HepG2 (cell line): ENCODE results near the gene TSHZ2. TPM values are rescaled to one million over a fixed set of nuclear protein-coding genes. Genes with fewer than 3 reads are reported as not detected.

Source experiments
- BHLHE40 ChIP-seq: IDR thresholded peaks from 2 replicates; pipeline ENCODE4 v1.6.1; 2011; ENCODE audit warnings: low read length, improper control_type of control experiment
- EHMT2 ChIP-seq: fragments of 200-600 bp; sonication (generic); IDR thresholded peaks from 2 replicates; pipeline ENCODE4 v1.7.0; 2017; ENCODE audit warnings: antibody characterized with exemption, low read depth, low read length, borderline replicate concordance
- GATAD2A ChIP-seq: IDR thresholded peaks from 2 replicates; pipeline ENCODE4 v1.6.1; 2016
- HDAC6 ChIP-seq: fragments of 200-600 bp; sonication (generic); IDR thresholded peaks from 2 replicates; pipeline ENCODE4 v1.7.0; 2017; ENCODE audit warnings: mild to moderate bottlenecking, antibody characterized with exemption, low read length, low read depth
- HNF4A ChIP-seq: sonication (generic); formaldehyde crosslinking; IDR thresholded peaks from 2 replicates; pipeline ENCODE4 v1.4.0; 2020; ENCODE audit warnings: missing genetic modification reagents
- POGZ ChIP-seq: sonication (generic); formaldehyde crosslinking; IDR thresholded peaks from 2 replicates; pipeline ENCODE4 v1.4.0; 2020; ENCODE audit warnings: mild to moderate bottlenecking, missing genetic modification reagents
- SPEN ChIP-seq: sonication (generic); formaldehyde crosslinking; IDR thresholded peaks from 2 replicates; pipeline ENCODE4 v1.5.1; 2020; ENCODE audit warnings: low read depth, mild to moderate bottlenecking, missing genetic modification reagents
- ZKSCAN1 ChIP-seq: fragments of 150-350 bp; IDR thresholded peaks from 2 replicates; pipeline ENCODE4 v1.6.1; 2014; ENCODE audit warnings: low read length
- ZMYM4 ChIP-seq: sonication (generic); formaldehyde crosslinking; IDR thresholded peaks from 2 replicates; pipeline ENCODE4 v1.8.1; 2023; ENCODE audit warnings: mild to moderate bottlenecking, missing genetic modification reagents
- ZNF335 ChIP-seq: sonication (generic); formaldehyde crosslinking; IDR thresholded peaks from 2 replicates; pipeline ENCODE4 v1.4.0; 2020; ENCODE audit warnings: missing genetic modification reagents
- ZNF572 ChIP-seq: sonication (generic); formaldehyde crosslinking; IDR thresholded peaks from 2 replicates; pipeline ENCODE4 v1.5.1; 2020; ENCODE audit warnings: mild to moderate bottlenecking, missing genetic modification reagents
- ZNF629 ChIP-seq: sonication (generic); formaldehyde crosslinking; conservative IDR thresholded peaks from 2 replicates; pipeline ENCODE4 v1.5.0; 2020; ENCODE audit warnings: missing genetic modification reagents
- polyA plus RNA-seq, 8 experiments: library from polyadenylated mRNA; depleted of rRNA in 3 of 8; stranded (reverse) in 7 of 8; unstranded in 1 of 8; fragments of >200 nt; fragmentation: Illumina TruSeq in 4 of 8; extraction: Trizol in 4 of 8; gene quantifications; 2 replicates each; pipeline versions ENCODE4 v1.2.1 to v1.2.3, GENCODE V29; 2011 to 2016; ENCODE audit warnings: low read depth in 4 of 8, missing spikeins in 1 of 8, mixed read lengths in 1 of 8; ENCODE audit not compliant: insufficient read depth in 1 of 8
- total RNA-seq, 5 experiments: library from RNA; depleted of rRNA; stranded (reverse); fragments of >200 nt; fragmentation: Illumina TruSeq; extraction: Trizol; gene quantifications; 2 replicates each; pipeline ENCODE4 v1.2.3, GENCODE V29; 2016; ENCODE audit warnings: low read depth in 1 of 5
- TF ChIP-seq, protein P1 (sequence below): IDR thresholded peaks from 2 replicates; pipeline ENCODE4 v1.4.0; 2020; ENCODE audit warnings: mild to moderate bottlenecking, missing genetic modification reagents
- TF ChIP-seq, protein P2 (sequence below): sonication (generic); formaldehyde crosslinking; IDR thresholded peaks from 2 replicates; pipeline ENCODE4 v1.8.1; 2023; ENCODE audit warnings: missing genetic modification reagents, inconsistent platforms, borderline replicate concordance
- TF ChIP-seq, protein P3 (sequence below): IDR thresholded peaks from 2 replicates; pipeline ENCODE4 v1.6.1; 2016
- TF ChIP-seq, protein P4 (sequence below): sonication (generic); formaldehyde crosslinking; IDR thresholded peaks from 2 replicates; pipeline ENCODE4 v1.5.1; 2020; ENCODE audit warnings: missing genetic modification reagents, mild to moderate bottlenecking, borderline replicate concordance

TSHZ2 gene
- total and polyA plus RNA-seq, 2 of the 13 experiments (the other 11 are each of a cell fraction or from before 2014, with no cell fraction given): 0.01 TPM; not detected in 1

DNA sequence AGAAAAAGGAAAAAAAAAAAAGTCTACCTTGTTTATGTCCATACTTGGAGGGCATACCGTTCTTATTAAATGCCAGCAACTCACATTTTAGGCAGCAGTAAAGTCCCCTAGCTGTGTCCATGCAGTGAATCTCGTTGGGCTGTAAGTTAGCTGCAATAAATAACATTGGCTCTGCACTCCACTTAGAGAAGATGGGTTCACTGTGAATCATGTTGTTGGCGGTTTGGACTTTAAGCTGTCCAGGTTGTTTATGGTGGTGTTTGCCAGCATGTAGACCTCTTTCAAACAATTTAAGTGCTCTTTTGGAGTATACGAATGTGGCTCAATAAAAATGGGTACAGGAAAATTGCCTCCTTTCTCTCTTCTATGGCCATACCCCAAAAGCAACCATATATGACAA lies 494.1 kb downstream of the TSHZ2 start (continued):
- TF ChIP-seq, protein P1, sequence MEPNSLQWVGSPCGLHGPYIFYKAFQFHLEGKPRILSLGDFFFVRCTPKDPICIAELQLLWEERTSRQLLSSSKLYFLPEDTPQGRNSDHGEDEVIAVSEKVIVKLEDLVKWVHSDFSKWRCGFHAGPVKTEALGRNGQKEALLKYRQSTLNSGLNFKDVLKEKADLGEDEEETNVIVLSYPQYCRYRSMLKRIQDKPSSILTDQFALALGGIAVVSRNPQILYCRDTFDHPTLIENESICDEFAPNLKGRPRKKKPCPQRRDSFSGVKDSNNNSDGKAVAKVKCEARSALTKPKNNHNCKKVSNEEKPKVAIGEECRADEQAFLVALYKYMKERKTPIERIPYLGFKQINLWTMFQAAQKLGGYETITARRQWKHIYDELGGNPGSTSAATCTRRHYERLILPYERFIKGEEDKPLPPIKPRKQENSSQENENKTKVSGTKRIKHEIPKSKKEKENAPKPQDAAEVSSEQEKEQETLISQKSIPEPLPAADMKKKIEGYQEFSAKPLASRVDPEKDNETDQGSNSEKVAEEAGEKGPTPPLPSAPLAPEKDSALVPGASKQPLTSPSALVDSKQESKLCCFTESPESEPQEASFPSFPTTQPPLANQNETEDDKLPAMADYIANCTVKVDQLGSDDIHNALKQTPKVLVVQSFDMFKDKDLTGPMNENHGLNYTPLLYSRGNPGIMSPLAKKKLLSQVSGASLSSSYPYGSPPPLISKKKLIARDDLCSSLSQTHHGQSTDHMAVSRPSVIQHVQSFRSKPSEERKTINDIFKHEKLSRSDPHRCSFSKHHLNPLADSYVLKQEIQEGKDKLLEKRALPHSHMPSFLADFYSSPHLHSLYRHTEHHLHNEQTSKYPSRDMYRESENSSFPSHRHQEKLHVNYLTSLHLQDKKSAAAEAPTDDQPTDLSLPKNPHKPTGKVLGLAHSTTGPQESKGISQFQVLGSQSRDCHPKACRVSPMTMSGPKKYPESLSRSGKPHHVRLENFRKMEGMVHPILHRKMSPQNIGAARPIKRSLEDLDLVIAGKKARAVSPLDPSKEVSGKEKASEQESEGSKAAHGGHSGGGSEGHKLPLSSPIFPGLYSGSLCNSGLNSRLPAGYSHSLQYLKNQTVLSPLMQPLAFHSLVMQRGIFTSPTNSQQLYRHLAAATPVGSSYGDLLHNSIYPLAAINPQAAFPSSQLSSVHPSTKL (CRISPR knock-in tag): peak; percentile 46; the same call in 1 of the 2 replicates
- TF ChIP-seq SPEN (CRISPR knock-in tag): no peak
- 0 out of 2 replicates have a peak, but pooled peaks have one; percentile 43 for TF ChIP-seq ZMYM4 (CRISPR knock-in tag)
- TF ChIP-seq, protein P2, sequence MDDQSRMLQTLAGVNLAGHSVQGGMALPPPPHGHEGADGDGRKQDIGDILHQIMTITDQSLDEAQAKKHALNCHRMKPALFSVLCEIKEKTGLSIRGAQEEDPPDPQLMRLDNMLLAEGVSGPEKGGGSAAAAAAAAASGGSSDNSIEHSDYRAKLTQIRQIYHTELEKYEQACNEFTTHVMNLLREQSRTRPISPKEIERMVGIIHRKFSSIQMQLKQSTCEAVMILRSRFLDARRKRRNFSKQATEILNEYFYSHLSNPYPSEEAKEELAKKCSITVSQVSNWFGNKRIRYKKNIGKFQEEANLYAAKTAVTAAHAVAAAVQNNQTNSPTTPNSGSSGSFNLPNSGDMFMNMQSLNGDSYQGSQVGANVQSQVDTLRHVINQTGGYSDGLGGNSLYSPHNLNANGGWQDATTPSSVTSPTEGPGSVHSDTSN (CRISPR knock-in tag): no peak
- TF ChIP-seq POGZ: peak; percentile 70
- TF ChIP-seq, protein P3, sequence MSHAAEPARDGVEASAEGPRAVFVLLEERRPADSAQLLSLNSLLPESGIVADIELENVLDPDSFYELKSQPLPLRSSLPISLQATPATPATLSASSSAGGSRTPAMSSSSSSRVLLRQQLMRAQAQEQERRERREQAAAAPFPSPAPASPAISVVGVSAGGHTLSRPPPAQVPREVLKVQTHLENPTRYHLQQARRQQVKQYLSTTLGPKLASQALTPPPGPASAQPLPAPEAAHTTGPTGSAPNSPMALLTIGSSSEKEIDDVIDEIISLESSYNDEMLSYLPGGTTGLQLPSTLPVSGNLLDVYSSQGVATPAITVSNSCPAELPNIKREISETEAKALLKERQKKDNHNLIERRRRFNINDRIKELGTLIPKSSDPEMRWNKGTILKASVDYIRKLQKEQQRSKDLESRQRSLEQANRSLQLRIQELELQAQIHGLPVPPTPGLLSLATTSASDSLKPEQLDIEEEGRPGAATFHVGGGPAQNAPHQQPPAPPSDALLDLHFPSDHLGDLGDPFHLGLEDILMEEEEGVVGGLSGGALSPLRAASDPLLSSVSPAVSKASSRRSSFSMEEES: no peak
- peak; percentile 28; the same call in 1 of the 2 replicates for TF ChIP-seq EHMT2
- TF ChIP-seq HNF4A (CRISPR knock-in tag): peak; percentile 78
- no peak for TF ChIP-seq ZNF572 (CRISPR knock-in tag)
- no peak for TF ChIP-seq BHLHE40
- TF ChIP-seq ZNF335 (CRISPR knock-in tag): no peak
- TF ChIP-seq, protein P4, sequence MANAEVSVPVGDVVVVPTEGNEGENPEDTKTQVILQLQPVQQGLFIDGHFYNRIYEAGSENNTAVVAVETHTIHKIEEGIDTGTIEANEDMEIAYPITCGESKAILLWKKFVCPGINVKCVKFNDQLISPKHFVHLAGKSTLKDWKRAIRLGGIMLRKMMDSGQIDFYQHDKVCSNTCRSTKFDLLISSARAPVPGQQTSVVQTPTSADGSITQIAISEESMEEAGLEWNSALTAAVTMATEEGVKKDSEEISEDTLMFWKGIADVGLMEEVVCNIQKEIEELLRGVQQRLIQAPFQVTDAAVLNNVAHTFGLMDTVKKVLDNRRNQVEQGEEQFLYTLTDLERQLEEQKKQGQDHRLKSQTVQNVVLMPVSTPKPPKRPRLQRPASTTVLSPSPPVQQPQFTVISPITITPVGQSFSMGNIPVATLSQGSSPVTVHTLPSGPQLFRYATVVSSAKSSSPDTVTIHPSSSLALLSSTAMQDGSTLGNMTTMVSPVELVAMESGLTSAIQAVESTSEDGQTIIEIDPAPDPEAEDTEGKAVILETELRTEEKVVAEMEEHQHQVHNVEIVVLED: no peak
- 0 out of 2 replicates have a peak, but pooled peaks have one; percentile 12 for TF ChIP-seq ZNF629 (CRISPR knock-in tag)
- no peak for TF ChIP-seq ZKSCAN1
- TF ChIP-seq HDAC6: no peak
- 0 out of 2 replicates have a peak, but pooled peaks have one; percentile 23 for TF ChIP-seq GATAD2A (CRISPR knock-in tag)
